Forelimb muscle (tissue), 1 donor: ENCODE results near the gene PCNX3. TPM values are rescaled to one million over a fixed set of nuclear protein-coding genes. Genes with fewer than 3 reads are reported as not detected.
"Not testable (repeated sequence)": the region's sequence is repeated elsewhere in the genome, so short reads cannot be mapped to it uniquely, and the experiment has no call there.

Source experiments
- DNase-seq: peaks from one replicate; pipeline ENCODE4 v3.0.0-alpha.2; 2013; ENCODE audit warnings: low read depth
- polyA plus RNA-seq: library from polyadenylated mRNA; unstranded; fragments of 120-200 nt; gene quantifications from one replicate; pipeline ENCODE4 v1.2.1, GENCODE V29; 2013; ENCODE audit not compliant: insufficient read length

The PCNX3 gene
- polyA plus RNA-seq, 1 donor = 18.0 TPM

GRCh38 chr11:65619281-65619928, 3.8 kb downstream of the PCNX3 start:
- no peak for DNase-seq

- no peak for DNase-seq
Measured at GRCh38 chr11:65620666-65621065, 5.1 kb downstream of the PCNX3 start.

GRCh38 chr11:65621460-65621859, 5.9 kb downstream of the PCNX3 start:
- DNase-seq = no peak

GRCh38 chr11:65622011-65622410, 6.4 kb downstream of the PCNX3 start:
- no peak for DNase-seq

- DNase-seq = no peak
Measured at GRCh38 chr11:65623177-65623576, 7.6 kb downstream of the PCNX3 start.

- DNase-seq = no peak
Measured at GRCh38 chr11:65623852-65624616, 8.5 kb downstream of the PCNX3 start.

- no peak for DNase-seq
Measured at GRCh38 chr11:65624931-65625627, 9.5 kb downstream of the PCNX3 start.

GRCh38 chr11:65625628-65626342, 10.2 kb downstream of the PCNX3 start:
- no peak for DNase-seq

- no peak for DNase-seq
Measured at GRCh38 chr11:65627202-65627601, 11.6 kb downstream of the PCNX3 start.

GRCh38 chr11:65629579-65629978, 14.0 kb downstream of the PCNX3 start:
- DNase-seq = no peak

GRCh38 chr11:65630215-65630614, 14.6 kb downstream of the PCNX3 start:
- no peak for DNase-seq

- DNase-seq = no peak
Measured at GRCh38 chr11:65633390-65634108, 18.0 kb downstream of the PCNX3 start.

- no peak for DNase-seq
Measured at GRCh38 chr11:65634109-65634436, 18.5 kb downstream of the PCNX3 start.

- DNase-seq = no peak
Measured at GRCh38 chr11:65634440-65634839, 18.9 kb downstream of the PCNX3 start.

GRCh38 chr11:65634905-65635731, 19.5 kb downstream of the PCNX3 start:
- no peak for DNase-seq

- no peak for DNase-seq
Measured at GRCh38 chr11:65636108-65637031, 20.8 kb downstream of the PCNX3 start.

- no peak for DNase-seq
Measured at GRCh38 chr11:65637032-65637557, 21.5 kb downstream of the PCNX3 start.

GRCh38 chr11:65637794-65638419, 22.3 kb downstream of the PCNX3 start, which contains the start of gene SIPA1:
TSS of gene SIPA1 (plus strand) at chr11:65638101. CDS start at chr11:65640922, 2,821 bp downstream.
- no peak for DNase-seq

GRCh38 chr11:65639228-65639597, 23.6 kb downstream of the PCNX3 start:
- DNase-seq = not testable (repeated sequence)
